ENCODE measurements around the gene FSHR.

Gene FSHR

GRCh38 chr2:49131801-49132200 lies 22.5 kb downstream of the FSHR start:
- ChIA-PET POLR2A (no interaction called here), CTCF (no interaction called here)
- no peak for DNase-seq (ENCODE audit: extremely low spot score)
- no peak for TF ChIP-seq FOXA1 (IDR thresholded peaks at IDR 0.05)
- no peak for TF ChIP-seq CTBP1 (IDR thresholded peaks at IDR 0.05; ENCODE audit: borderline replicate concordance)
- TF ChIP-seq ZNF384 (IDR thresholded peaks at IDR 0.05) = no peak
- TF ChIP-seq BHLHE40 (IDR thresholded peaks at IDR 0.05; ENCODE audit: borderline replicate concordance) = no peak
- no peak for TF ChIP-seq ELF4 (IDR thresholded peaks at IDR 0.05)
- no peak for TF ChIP-seq FOXM1 (IDR thresholded peaks at IDR 0.05; ENCODE audit: borderline replicate concordance)
- no peak for TF ChIP-seq PKNOX1 (IDR thresholded peaks at IDR 0.05)
- TF ChIP-seq NFRKB (IDR thresholded peaks at IDR 0.05) = no peak
- TF ChIP-seq HDGF (IDR thresholded peaks at IDR 0.05; ENCODE audit: borderline replicate concordance) = no peak
- TF ChIP-seq LEF1 (IDR thresholded peaks at IDR 0.05; ENCODE audit: borderline replicate concordance) = no peak
- TF ChIP-seq ARNT (IDR thresholded peaks at IDR 0.05) = no peak
- TF ChIP-seq L3MBTL2 (conservative IDR thresholded peaks at IDR 0.05) = no peak
- no peak for TF ChIP-seq SP1 (IDR thresholded peaks at IDR 0.05)
- TF ChIP-seq FOXK2 (IDR thresholded peaks at IDR 0.05) = no peak

- no peak for DNase-seq (ENCODE audit: extremely low spot score)
- ChIA-PET CTCF (no interaction called here), POLR2A (no interaction called here)
- TF ChIP-seq FOXK2 (IDR thresholded peaks at IDR 0.05) (no peak), FOXA1 (IDR thresholded peaks at IDR 0.05) (no peak), L3MBTL2 (conservative IDR thresholded peaks at IDR 0.05) (no peak), BHLHE40 (IDR thresholded peaks at IDR 0.05; ENCODE audit: borderline replicate concordance) (no peak), ARNT (IDR thresholded peaks at IDR 0.05) (no peak), LEF1 (IDR thresholded peaks at IDR 0.05; ENCODE audit: borderline replicate concordance) (no peak), CTBP1 (IDR thresholded peaks at IDR 0.05; ENCODE audit: borderline replicate concordance) (no peak), FOXM1 (IDR thresholded peaks at IDR 0.05; ENCODE audit: borderline replicate concordance) (no peak), SUZ12 (IDR thresholded peaks at IDR 0.05) (no peak)
These were observed 25.3 kb downstream of the FSHR start for GRCh38 chr2:49129034-49129433.

DNA sequence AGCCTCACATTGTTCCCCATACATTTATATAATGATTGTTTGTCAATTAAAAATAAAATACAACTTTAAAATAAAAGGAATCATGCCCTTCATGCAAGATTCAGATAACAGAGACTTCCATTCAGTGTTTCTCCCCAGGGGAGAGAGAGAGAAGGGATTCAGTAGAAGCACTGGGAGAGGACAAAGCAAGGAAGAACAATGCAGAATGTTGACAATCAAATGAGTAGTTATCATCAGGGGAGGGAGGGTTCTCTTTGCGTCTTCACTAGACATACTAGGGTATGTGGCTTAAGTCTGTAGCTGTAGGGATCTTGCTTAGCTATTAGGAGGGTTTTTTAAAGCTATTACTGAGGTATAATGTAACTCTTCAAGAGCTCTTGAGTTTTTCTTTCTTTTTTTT lies 30.7 kb downstream of the FSHR start:
- CTCF ChIA-PET = no interaction called here
- POLR2A ChIA-PET = no interaction called here
- TF ChIP-seq SUZ12 (IDR thresholded peaks at IDR 0.05) (no peak), BHLHE40 (IDR thresholded peaks at IDR 0.05; ENCODE audit: borderline replicate concordance) (no peak), FOXM1 (IDR thresholded peaks at IDR 0.05; ENCODE audit: borderline replicate concordance) (no peak), FOXA1 (IDR thresholded peaks at IDR 0.05) (no peak), ARNT (IDR thresholded peaks at IDR 0.05) (no peak), TARDBP (IDR thresholded peaks at IDR 0.05) (no peak), HDGF (IDR thresholded peaks at IDR 0.05; ENCODE audit: borderline replicate concordance) (no peak), LEF1 (IDR thresholded peaks at IDR 0.05; ENCODE audit: borderline replicate concordance) (no peak), L3MBTL2 (conservative IDR thresholded peaks at IDR 0.05) (no peak), CTBP1 (IDR thresholded peaks at IDR 0.05; ENCODE audit: borderline replicate concordance) (no peak), FOXK2 (IDR thresholded peaks at IDR 0.05) (no peak), ZNF384 (IDR thresholded peaks at IDR 0.05) (no peak), SP1 (IDR thresholded peaks at IDR 0.05) (no peak), ELF4 (IDR thresholded peaks at IDR 0.05) (no peak), NFRKB (IDR thresholded peaks at IDR 0.05) (no peak), PKNOX1 (IDR thresholded peaks at IDR 0.05) (no peak)
- DNase-seq (ENCODE audit: extremely low spot score) = no peak

GRCh38 chr2:49122107-49122506 lies 32.2 kb downstream of the FSHR start:
- POLR2A ChIA-PET = no interaction called here
- no peak for DNase-seq (ENCODE audit: extremely low spot score)
- CTCF ChIA-PET = no interaction called here
- TF ChIP-seq SP1 (IDR thresholded peaks at IDR 0.05) = no peak
- TF ChIP-seq PKNOX1 (IDR thresholded peaks at IDR 0.05) = no peak
- no peak for TF ChIP-seq ARNT (IDR thresholded peaks at IDR 0.05)
- TF ChIP-seq L3MBTL2 (conservative IDR thresholded peaks at IDR 0.05) = no peak
- TF ChIP-seq BHLHE40 (IDR thresholded peaks at IDR 0.05; ENCODE audit: borderline replicate concordance) = no peak
- TF ChIP-seq FOXM1 (IDR thresholded peaks at IDR 0.05; ENCODE audit: borderline replicate concordance) = no peak
- no peak for TF ChIP-seq TARDBP (IDR thresholded peaks at IDR 0.05)
- TF ChIP-seq SUZ12 (IDR thresholded peaks at IDR 0.05) = no peak
- TF ChIP-seq FOXA1 (IDR thresholded peaks at IDR 0.05) = no peak
- no peak for TF ChIP-seq ZNF384 (IDR thresholded peaks at IDR 0.05)
- no peak for TF ChIP-seq CTBP1 (IDR thresholded peaks at IDR 0.05; ENCODE audit: borderline replicate concordance)
- no peak for TF ChIP-seq ELF4 (IDR thresholded peaks at IDR 0.05)
- TF ChIP-seq FOXK2 (IDR thresholded peaks at IDR 0.05) = no peak
- no peak for TF ChIP-seq NFRKB (IDR thresholded peaks at IDR 0.05)
- TF ChIP-seq HDGF (IDR thresholded peaks at IDR 0.05; ENCODE audit: borderline replicate concordance) = no peak
- TF ChIP-seq LEF1 (IDR thresholded peaks at IDR 0.05; ENCODE audit: borderline replicate concordance) = no peak

DNA sequence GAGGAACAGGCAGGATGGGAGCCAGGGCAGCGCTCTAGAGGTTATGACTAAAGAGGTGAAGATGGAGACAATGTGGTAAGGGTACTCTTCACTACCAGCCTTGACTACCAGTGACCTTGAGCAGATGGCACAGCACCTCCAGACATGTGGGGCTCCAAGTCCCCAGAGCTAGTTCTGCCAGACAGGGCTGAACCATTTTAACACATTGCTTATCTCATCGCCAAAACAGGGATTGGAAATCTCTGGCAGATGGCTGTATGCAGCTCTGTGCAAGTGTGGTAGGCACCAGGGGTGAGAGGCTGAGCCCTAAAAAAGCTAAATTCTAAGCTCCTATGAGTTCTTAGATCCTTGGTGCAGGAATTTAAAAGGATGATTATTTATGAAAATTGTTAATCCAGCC lies 41.3 kb downstream of the FSHR start:
- CTCF ChIA-PET = no interaction called here
- POLR2A ChIA-PET = no interaction called here
- no peak for DNase-seq (ENCODE audit: extremely low spot score)
- TF ChIP-seq L3MBTL2 (conservative IDR thresholded peaks at IDR 0.05) (no peak), FOXM1 (IDR thresholded peaks at IDR 0.05; ENCODE audit: borderline replicate concordance) (no peak), ZNF384 (IDR thresholded peaks at IDR 0.05) (no peak), TARDBP (IDR thresholded peaks at IDR 0.05) (no peak), ELF4 (IDR thresholded peaks at IDR 0.05) (no peak), NFRKB (IDR thresholded peaks at IDR 0.05) (no peak), ARNT (IDR thresholded peaks at IDR 0.05) (no peak), FOXK2 (IDR thresholded peaks at IDR 0.05) (no peak), SP1 (IDR thresholded peaks at IDR 0.05) (no peak), BHLHE40 (IDR thresholded peaks at IDR 0.05; ENCODE audit: borderline replicate concordance) (no peak), SUZ12 (IDR thresholded peaks at IDR 0.05) (no peak), PKNOX1 (IDR thresholded peaks at IDR 0.05) (no peak)
